ENCODE results near the gene FH.

FH gene

GRCh38 chr1:241519308-241520079 is at the start of gene FH:
TSS of gene FH (minus strand) at chr1:241519755. CDS start at chr1:241519722, 33 bp downstream.
- peak; percentile 89 for DNase-seq

- no peak for DNase-seq
Observed at GRCh38 chr1:241560849-241561187, 41.3 kb upstream of the FH start.

DNA sequence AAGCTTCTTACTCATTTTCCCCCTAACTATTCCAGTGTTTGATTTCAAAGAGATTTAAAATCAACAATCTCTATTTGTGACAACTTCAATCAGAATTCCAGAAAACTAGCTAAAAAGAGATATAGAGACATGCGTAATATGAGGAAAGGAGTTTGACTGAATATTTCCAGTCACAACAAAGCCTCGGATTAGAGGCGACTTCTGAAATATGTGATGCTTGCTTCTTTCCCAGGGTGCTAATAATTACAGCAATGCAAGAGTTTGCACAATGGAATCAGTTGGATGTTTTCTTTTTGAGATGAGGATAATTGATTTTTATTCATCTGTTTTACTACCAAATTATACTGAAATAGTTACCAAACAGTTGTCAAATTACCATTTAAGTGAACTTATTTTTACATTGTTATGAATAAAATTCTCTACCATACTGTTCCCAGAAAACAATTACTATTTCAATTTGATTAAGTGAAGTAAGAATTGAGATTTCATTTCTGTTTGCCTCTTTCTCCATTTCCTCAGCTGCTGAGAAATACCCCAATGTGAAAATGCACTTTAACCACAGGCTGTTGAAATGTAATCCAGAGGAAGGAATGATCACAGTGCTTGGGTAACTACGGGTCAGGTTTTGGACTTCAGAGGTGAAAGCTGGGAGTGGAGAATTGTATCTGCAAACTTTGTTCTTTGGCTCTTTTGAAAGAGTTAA is 40.7 kb upstream of the FH start:
- no peak for DNase-seq

- DNase-seq: no peak
Observed at GRCh38 chr1:241557551-241558193, 38.1 kb upstream of the FH start.

- DNase-seq: no peak
Observed at GRCh38 chr1:241557031-241557430, 37.5 kb upstream of the FH start.

DNA sequence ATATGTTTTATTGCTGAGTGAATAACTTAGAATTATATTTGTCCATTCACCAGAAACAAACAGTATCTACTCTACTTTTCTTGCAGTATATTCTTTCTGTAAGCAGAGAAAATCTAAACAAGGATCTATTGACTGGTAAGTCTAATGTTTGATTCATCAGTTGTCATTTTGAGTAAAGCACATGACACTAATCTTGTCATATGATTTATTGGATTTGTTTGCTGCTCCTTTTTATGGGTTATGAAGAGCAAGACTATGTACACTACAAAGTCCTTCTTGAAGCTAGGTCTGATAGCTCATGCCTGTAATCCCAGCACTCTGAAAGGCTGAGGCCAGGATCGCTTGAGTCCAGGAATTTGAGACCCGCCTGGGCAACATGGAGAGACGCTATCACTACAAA is 36.0 kb upstream of the FH start:
- no peak for DNase-seq

DNA sequence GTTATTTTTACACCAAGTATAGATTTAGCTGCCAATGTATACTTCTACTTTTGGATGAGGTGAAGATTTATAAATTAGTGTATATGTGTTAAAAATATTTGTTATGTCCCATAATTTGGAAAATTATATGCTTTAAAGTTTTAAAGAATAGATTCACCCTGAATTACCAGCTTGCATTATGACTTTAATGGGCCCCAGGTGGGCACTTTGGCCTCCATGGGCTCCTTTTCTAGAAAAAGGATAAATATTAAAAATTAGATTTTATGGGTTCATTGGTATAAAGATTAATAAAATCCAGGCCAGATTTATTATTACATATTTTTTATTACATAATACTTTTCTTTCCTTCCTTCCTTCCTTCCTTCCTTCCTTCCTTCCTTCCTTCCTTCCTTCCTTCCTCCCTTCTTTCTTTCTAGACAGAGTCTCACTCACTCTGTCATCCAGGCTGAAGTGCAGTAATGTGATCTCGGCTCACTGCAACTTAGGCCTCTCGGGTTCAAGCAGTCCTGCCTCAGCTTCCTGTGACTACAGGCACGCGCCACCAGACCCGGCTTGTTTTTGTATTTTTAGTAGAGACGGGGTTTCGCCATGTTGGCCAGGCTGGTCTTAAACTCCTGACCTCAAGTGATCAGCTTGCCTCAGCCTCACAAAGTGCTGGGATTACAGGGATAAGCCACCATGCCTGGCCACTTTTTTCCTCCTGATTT is 34.5 kb upstream of the FH start:
- no peak for DNase-seq

- DNase-seq: peak; percentile 37
Observed at GRCh38 chr1:241551759-241552638, 32.4 kb upstream of the FH start.

GRCh38 chr1:241550318-241550717 is 30.8 kb upstream of the FH start:
- DNase-seq: no peak

DNA sequence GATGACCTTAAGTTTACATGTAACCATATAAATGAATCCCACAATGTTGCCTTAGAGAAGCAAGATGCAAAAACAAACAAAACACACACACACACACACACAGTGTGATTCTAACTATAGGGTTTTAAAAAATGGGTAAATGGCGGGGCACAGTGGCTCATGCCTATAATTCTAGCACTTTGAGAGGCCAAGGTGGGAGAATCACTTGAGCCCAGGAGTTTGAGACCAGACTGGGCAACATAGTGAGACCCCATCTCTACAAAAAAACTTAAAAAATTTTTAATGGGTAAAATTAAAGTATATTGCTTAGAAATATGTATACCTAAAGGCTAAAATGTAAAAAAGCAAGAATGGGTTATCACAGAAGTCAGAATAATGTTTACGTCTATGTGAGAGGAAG is 28.5 kb upstream of the FH start:
- DNase-seq: no peak

GRCh38 chr1:241542199-241542907 is 22.8 kb upstream of the FH start:
- no peak for DNase-seq

GRCh38 chr1:241536969-241537368 is 17.4 kb upstream of the FH start:
- no peak for DNase-seq

GRCh38 chr1:241536304-241536703 is 16.7 kb upstream of the FH start:
- DNase-seq: no peak

DNA sequence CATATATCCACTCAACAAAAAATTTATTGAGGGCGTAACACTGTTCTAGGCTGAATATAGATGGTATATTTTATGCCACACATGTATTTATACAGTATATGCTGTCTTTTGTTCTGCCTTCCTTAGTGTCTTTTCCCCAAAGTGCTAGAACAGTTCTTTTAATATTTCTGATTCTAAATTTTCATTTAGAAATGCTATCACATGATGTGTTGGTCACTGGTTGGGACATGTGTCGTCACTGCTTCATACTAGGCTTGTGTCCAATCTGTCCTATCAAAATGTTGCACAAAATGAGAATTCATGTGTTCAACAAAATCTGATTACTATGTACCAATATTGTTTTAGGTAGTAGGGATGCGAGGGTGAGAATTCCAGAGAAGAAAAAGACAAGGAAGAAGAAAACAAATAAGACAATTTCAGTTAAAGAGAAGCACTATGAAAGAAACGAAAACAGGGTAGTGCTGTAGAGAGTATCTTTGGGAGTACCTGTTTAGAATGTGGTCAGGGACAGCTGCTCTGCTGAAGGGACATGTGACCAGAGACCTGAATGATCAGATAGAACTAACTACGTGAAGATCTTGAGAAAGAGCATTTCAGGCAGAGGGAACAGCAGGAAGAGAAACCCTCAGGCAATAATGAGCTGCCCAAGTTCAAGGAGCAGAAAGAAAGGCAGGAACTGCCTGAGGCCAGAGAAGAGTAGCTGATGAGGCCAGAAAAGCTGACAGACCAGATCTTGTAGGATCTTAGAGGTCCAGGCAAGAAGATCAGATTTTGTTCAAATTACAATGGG is 14.0 kb upstream of the FH start:
- DNase-seq: no peak

GRCh38 chr1:241532864-241533263 is 13.3 kb upstream of the FH start:
- no peak for DNase-seq

GRCh38 chr1:241532162-241532531 is 12.6 kb upstream of the FH start, which contains the start of gene KMO:
TSS of gene KMO (plus strand) at chr1:241532378. CDS start at chr1:241532445, 67 bp downstream.
- no peak for DNase-seq

- DNase-seq: no peak
Observed at GRCh38 chr1:241531195-241532161, 11.9 kb upstream of the FH start.

- DNase-seq: no peak
Observed at GRCh38 chr1:241527146-241527545, 7.6 kb upstream of the FH start.

DNA sequence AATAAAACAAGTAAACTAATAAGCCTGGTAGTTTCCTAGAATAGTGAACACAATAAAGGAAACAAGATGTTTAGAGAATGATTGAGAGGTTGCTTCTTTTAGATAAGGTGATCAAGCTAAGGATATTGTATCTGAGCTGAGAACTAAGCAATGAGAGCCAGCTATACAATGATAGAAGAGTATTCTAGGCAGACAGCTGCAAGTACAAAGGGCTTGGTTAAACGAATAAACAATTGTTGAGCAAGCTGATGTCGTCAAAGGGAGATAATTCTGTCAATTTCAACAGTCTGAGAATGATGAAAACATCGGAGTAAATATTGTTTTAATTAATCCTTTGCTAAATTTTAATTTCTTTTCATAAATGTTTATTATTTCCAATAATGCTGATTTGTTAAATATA is 5.5 kb upstream of the FH start:
- DNase-seq: no peak

DNA sequence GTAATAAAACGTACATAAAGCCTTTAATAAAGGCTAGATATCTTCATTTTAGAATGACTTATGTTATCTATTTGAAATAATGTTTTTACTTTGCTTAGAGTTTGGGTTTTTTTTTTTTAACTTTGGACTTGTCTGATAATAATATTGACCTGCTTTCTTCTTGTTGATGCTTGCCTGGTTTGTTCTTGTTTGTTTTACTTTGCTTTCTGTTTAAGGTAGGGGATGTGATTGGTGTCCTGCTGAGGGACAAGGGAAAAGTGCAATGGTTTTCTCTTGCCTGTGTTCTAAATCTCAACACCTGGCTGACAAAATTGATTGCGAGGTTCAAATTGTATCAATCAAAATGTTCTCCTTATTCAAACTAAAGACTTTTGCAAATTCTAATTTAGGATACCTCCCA is 2.2 kb upstream of the FH start:
- no peak for DNase-seq

All from stimulated activated CD4-positive, alpha-beta T cell treated with anti-CD3 and anti-CD28 coated beads, Interleukin-12 subunit alpha, Interleukin-12 subunit beta, amount 100 ng/mL, for 4 hours (primary cell).